K562 (cell line): ENCODE data around the gene NDOR1. TPM values are rescaled to one million over a fixed set of nuclear protein-coding genes. Genes with fewer than 3 reads are reported as not detected.

Source experiments
- CC2D1A ChIP-seq: fragments of 450-650 bp; IDR thresholded peaks from 2 replicates; pipeline ENCODE4 v1.6.1; 2017; ENCODE audit warnings: mild to moderate bottlenecking
- ELK3 ChIP-seq: fragments of 450-650 bp; formaldehyde crosslinking; IDR thresholded peaks from 2 replicates; pipeline ENCODE4 v1.4.0; 2020; ENCODE audit warnings: mild to moderate bottlenecking
- FIP1L1 ChIP-seq: fragments of 200-400 bp; formaldehyde crosslinking; IDR thresholded peaks from 2 replicates; pipeline ENCODE4 v1.6.1; 2018; ENCODE audit warnings: mild to moderate bottlenecking, low read depth, low read length; ENCODE audit not compliant: poor library complexity, severe bottlenecking
- FOXK1 ChIP-seq: sonication (generic); formaldehyde crosslinking; IDR thresholded peaks from 2 replicates; pipeline ENCODE4 v1.8.0; 2022; ENCODE audit warnings: missing genetic modification reagents, mild to moderate bottlenecking, borderline replicate concordance
- IRF9 ChIP-seq: fragments of 450-650 bp; IDR thresholded peaks from 2 replicates; pipeline ENCODE4 v1.6.1; 2016; ENCODE audit warnings: missing biosample characterization, missing genetic modification characterization
- PHTF2 ChIP-seq: fragments of 250-450 bp; sonication (Bioruptor Pico); IDR thresholded peaks from 2 replicates; pipeline ENCODE4 v1.5.0; 2021; ENCODE audit warnings: mild to moderate bottlenecking
- RNF219 ChIP-seq: fragments of 250-450 bp; sonication (Bioruptor Pico); IDR thresholded peaks from 2 replicates; pipeline ENCODE4 v1.5.0; 2022; ENCODE audit warnings: mild to moderate bottlenecking
- RREB1 ChIP-seq: fragments of 250-450 bp; sonication (Bioruptor Pico); IDR thresholded peaks from 2 replicates; pipeline ENCODE4 v1.4.0; 2020
- ZNF140 ChIP-seq: fragments of 250-450 bp; sonication (Bioruptor Pico); IDR thresholded peaks from 2 replicates; pipeline ENCODE4 v1.8.0; 2021; ENCODE audit warnings: moderate library complexity, mild to moderate bottlenecking, inconsistent platforms
- ZNF143 ChIP-seq: sonication (generic); formaldehyde crosslinking; IDR thresholded peaks from 2 replicates; pipeline ENCODE4 v1.9.0; 2022; ENCODE audit warnings: mild to moderate bottlenecking, missing genetic modification reagents
- polyA plus RNA-seq, 8 experiments: library from polyadenylated mRNA; depleted of rRNA in 4 of 8; stranded (reverse) in 5 of 8; unstranded in 3 of 8; fragments of >200 nt; fragmentation: Nextera tagmentation in 2 of 8; fragmentation: Illumina TruSeq in 1 of 8; extraction: Ambion mirVana in 2 of 8; extraction: Trizol in 1 of 8; gene quantifications; 2 replicates each; pipeline versions ENCODE4 v1.2.1 to v1.2.3, GENCODE V29; 2011 to 2014; ENCODE audit warnings: inconsistent platforms in 1 of 8, missing spikeins in 1 of 8
- total RNA-seq, 7 experiments: library from RNA; depleted of rRNA in 6 of 7; stranded (reverse); fragments of >200 nt in 6 of 7; fragmentation: Illumina TruSeq in 2 of 7; extraction: Trizol in 2 of 7; gene quantifications; 2 replicates each; pipeline versions ENCODE4 v1.2.1 to v1.2.3, GENCODE V29; 2011 to 2021; ENCODE audit warnings: low replicate concordance in 1 of 7

NDOR1 gene
- total and polyA plus RNA-seq, 9 of the 15 experiments (the other 6 are each of a cell fraction or from before 2014, with no cell fraction given): 0.06 to 36.9 (median 6.9) TPM

- no peak for TF ChIP-seq RNF219 (CRISPR knock-in tag)
- no peak for TF ChIP-seq CC2D1A
- no peak for TF ChIP-seq RREB1 (CRISPR knock-in tag)
- TF ChIP-seq ZNF143 (CRISPR knock-in tag): no peak
- TF ChIP-seq FOXK1 (CRISPR knock-in tag): no peak
- TF ChIP-seq PHTF2 (CRISPR knock-in tag): no peak
- TF ChIP-seq IRF9 (tag): no peak
- no peak for TF ChIP-seq ZNF140 (CRISPR knock-in tag)
- no peak for TF ChIP-seq ELK3
- TF ChIP-seq FIP1L1: no peak
Measured at GRCh38 chr9:137165250-137165836, 40.2 kb upstream of the NDOR1 start (continued).
